GM21447 (cell line): ENCODE results near the gene AP2A2.
"Not testable (repeated sequence)": the region's sequence is repeated elsewhere in the genome, so short reads cannot be mapped to it uniquely, and the experiment has no call there.

Experiments used
- ATAC-seq: cut with Tn5 transposase; IDR thresholded peaks from one replicate; pipeline ENCODE4 v1.9.1; 2021; ENCODE audit not compliant: unreplicated experiment

The AP2A2 gene

DNA sequence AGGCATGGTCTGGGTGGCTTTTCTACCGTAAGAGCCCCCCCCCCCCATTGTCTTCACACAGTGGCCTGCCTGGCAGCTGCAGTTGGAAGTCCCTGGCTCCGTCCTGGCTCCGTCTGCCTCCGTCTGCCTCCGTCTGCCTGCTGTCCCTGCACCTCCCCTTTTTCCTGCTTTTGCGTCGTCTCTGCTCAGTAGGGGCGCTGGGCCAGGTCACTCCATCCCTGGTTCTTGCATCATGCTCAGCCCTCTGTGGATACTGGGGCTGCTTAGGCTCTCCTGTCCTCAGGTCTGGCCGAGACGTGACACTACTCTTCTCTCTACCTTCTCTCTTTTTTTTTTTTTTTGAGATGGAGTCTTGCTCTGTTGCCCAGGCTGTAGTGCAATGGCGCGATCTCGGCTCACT is 27.8 kb downstream of the AP2A2 start:
- no peak for ATAC-seq

DNA sequence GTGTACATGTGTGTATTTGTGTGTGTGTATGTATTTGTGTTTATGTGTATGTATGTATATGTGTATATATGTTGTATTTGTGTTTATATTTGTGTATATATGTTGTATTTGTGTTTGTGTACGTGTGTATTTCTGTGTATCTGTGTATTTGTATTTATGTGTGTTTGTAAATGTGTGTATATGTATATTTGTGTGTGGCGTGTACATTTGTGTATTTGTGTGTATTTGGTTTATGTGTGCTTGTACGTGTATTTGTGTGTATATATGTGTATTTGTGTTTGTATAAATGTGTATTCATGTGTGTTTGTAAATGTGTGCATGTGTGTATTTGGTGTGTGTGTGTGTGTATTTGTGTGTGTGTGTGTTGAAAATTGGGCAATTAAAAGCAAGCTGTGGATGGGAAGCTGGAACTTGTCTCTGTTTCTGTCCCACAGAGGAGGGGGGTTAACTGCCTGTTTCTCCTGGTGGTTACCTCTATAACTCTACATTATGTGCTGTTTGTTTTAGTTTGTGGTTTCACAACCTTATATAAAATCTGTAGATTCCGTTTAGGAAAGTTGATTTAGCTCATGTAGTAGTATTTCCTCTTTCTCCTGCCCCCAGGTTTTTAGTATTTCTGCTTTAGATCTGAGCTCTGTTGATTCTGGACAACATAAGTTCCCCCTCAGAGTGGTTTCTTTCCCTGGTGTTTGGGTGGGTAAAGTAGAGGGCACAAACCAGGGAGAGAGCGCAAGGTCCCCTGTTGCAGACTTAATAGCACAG is 28.9 kb downstream of the AP2A2 start:
- no peak for ATAC-seq

DNA sequence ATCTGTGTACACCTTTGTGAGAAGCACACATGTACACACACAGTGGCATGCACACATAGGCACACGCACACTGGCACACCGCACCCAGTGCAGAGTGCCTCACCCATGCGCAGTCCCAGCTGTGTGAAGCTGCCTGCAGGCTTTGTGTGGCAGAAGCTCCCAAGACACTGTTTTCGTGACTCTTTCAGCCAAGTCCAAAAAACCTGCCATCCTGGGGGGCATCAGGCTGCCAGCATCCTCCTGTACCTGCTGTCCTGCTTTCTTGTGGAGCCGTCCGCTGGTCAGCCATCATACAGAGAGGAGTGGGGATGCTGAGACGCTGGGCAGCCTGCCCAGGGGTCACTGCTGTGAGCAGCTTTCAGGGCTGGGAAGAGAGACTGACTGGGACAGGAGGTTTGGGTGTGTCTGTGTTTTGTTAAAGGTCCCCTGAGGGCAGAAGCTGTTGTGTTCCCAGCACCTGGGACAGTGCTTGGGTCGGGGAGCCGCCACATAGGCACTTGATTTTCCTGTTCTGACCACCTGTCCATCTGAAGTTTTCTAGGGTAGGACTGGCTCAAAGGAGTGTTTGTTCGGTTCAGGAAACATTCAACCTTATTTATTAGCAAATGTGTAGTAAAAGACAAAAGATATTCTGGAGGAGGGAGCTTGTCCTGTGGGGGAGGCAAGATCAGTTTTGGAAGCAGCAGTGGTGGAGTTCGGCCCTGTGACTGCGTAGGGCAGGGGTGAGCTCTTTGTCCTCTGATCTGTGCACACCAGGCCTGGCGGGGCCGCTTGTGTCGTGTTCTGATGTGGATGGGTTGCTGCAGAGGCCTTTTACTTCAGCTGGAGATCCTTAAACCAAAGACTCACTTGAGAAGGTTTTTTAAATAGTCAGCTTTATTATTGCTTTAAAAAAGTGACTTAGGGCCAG is 29.7 kb downstream of the AP2A2 start:
- no peak for ATAC-seq

DNA sequence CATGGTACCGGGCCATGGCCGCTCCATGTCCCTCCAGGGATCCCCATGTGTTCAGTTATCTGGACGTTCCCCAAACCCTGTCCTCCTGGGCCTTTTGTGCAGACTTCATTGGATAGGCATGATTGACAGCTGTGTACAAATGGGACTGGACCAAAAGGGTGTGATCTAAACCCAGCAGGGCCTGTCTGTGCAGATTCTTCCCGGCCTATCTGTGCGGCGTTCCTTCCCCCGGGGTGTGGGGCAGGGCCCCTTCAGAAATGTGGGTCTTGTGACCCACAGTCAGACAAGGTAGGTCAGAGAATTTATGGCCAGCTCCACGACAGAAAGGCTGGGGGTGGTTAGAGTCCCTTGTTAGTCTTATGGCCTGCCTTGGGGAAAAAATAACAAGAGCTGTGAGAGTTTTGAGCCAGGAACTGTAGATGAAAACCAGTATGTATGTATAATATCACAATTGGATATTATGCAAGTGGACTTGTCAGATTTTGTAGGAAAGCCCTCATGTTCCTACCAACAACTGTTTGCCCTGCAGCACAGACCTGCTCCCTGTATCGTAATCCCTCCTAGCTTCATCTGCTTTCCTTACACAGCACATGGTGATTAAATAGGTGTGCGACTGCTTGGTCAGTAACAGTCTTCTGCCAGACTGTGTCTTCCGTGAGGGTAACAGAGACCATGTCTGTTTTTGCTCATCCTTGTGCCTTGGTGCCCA is 31.7 kb downstream of the AP2A2 start:
- ATAC-seq: no peak

DNA sequence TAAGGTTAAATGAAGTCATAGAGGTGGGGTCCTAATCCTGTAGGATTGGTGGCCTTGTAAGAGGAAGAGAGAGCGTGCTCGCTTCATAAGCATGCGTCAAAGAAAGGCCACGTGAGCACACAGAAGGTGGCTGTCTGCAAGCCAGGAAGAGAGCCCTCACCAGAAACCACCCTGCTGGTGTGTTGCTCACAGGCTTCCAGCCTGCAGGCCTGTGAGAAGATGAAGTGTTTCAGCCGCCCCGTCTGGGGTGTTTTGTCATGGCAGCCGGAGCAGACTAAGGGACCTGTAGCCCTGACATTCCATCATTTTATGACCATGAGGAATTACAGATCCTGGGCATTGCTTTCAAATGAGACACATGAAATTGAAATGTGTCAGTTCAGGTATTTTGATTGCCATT is 32.4 kb downstream of the AP2A2 start:
- no peak for ATAC-seq

DNA sequence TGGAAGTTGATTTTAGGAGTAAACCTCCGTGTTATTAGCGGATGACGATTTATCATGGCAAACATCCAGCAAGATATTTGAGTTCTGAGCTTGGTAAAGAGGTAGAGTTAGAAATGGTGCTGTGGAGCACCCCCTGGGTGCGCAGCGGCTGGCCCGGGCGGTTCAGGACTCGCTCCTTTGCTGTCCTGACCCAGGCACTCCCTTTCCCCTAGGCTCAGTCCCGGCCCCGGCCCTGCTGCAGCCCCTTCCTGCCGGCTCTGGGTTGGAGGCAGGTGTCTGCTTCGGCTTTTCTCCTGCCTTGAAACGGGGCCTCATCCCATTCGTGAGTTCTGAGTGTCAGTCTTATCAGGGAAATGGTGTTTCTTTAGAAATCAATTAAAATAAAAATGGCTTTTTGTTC is 33.4 kb downstream of the AP2A2 start:
- no peak for ATAC-seq

DNA sequence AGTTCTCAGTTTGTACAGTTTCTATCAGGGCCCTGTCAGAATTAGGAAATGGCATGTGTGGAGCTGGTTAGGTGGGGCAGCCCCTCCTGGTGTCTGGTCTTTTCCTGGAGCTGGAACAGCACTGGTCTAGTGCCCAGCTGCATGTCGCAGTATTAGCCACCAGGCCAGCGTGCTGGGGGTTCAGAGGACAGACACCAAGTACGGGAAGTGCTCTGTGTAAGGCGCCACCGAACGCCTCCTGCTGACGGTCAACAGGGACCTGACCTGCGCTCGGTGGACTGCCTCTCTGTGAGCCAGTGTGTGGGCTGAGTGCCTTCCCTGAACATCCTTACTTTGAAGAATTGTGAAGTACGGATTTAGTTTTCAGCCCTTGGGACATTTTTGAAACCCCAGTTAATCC is 33.9 kb downstream of the AP2A2 start:
- ATAC-seq: no peak

DNA sequence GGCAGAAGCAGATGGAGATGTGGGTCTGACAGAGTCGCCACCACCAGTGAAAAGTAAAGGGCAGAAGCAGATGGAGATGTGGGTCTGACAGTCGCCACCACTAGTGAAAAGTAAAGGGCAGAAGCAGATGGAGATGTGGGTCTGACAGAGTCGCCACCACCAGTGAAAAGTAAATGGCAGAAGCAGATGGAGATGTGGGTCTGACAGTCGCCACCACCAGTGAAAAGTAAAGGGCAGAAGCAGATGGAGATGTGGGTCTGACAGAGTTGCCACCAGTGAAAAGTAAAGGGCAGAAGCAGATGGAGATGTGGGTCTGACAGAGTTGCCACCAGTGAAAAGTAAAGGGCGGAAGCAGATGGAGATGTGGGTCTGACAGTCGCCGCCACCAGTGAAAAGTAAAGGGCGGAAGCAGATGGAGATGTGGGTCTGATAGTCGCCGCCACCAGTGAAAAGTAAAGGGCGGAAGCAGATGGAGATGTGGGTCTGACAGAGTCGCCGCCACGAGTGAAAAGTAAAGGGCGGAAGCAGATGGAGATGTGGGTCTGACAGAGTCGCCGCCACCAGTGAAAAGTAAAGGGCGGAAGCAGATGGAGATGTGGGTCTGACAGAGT is 35.7 kb downstream of the AP2A2 start:
- ATAC-seq: not testable (repeated sequence)

DNA sequence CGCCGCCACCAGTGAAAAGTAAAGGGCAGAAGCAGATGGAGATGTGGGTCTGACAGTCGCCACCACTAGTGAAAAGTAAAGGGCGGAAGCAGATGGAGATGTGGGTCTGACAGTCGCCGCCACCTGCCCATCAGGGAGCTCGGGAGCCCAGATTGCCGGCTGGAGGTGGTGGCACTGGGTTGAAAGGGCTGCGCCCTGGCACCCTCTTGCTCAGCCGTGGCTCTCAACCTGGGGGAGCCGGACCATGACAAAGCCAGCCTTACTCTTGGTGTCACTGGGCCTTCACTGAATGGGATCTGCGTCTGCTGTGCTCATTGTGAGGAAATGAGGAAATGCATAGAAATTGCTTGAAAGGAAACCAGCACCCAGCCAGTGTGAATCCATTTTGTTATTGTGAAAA is 36.3 kb downstream of the AP2A2 start:
- ATAC-seq: no peak

DNA sequence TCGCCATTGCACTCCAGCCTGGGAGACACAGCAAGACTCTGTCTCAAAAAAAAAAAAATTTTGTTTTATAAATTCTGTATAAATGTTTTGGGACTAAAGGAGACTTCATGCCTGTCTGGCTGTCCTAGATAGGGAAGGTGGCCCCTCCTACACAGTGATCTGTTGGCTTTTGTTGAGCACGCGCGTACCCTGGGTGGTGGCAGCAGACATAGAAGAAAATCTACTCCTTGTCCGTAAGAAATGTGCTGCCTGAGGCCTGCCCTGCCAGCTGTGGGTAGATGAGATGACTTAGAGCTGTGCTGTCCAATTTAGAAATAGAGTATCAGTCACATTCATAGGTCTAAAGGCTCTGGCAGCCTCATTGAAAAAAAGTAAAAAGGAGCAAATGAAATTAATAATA is 37.0 kb downstream of the AP2A2 start:
- no peak for ATAC-seq

DNA sequence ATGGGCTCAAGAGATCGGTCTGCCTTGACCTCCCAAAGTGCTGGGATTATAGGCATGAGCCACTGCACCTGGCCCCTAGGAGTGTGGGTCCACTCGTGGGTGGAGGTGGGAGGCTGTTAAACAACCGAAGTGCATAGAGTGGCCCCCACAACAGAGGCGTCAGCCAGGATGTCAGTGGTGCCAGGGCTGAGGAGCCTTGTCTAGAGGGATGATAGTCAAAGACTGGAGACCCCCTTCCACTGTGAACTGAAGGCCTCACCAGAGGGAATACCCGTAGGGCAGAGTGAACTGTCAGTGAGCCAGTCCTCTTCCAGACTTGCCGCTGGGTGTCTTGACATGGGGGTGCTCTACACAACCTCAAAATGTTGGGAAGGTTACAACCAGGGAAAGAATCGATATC is 38.2 kb downstream of the AP2A2 start:
- ATAC-seq: no peak

DNA sequence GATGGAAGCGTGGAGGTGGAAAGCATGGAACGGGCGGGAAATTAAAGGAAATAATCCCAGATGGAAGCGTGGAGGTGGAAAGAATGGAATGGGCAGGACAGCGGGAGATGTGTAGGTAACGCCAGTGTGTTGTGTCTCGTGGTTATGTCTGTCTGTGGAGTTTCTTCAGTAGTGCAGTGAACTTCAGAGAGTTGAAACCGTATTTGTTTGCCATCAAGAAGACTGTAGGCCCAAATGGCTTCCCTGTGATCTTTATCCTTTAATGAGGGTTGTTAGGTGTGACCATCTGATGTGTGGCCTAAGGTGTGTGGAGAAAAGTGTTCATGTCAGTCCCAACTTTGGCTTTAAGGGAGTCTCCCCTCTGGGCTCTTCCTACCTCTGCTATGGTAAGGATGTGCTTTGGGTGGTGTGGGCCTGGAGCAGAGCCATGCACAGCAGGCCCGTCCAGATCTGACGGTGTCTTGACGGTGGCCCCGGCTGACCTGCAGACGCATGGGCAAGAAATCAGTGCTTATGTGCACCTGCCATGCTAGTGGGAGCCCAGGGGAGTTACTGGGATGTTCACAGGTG is 39.6 kb downstream of the AP2A2 start:
- no peak for ATAC-seq

DNA sequence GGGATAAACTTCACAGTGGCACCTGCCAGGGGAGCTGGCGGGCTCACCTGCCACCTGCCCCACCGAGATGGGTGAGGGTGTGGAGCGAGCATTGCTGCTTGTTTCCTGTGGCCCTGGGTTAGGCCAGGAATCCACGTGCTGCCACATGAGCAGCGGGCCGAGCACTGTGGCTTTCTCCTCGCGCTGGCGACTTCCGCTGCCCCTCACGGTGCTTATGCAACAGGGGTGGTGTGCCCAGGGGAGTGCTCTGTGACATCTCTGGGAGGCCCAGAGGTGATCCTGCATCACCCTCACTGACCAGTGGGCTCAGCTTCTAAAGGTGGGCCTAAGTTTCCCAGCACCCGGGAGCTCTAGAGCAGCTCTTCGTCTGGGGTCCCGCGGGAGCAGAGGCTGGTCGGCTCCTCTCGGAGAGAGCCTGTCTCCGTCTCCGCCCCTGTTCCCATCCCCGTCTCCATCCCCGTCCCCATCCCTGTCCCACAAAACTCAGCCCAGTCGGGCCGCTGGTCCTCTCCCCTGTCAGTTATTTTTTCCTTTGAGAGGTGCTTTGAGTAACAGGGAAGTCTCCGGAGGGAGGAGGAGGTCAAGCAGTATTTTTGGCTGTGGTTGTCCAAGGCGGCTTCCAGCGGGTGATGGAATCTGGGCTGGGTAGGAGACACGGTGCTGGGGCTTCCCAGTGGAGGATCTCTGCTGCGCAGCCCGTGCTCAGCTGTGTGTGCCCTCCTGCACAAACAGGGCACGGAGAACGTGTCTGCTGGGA is 42.5 kb downstream of the AP2A2 start:
- no peak for ATAC-seq

DNA sequence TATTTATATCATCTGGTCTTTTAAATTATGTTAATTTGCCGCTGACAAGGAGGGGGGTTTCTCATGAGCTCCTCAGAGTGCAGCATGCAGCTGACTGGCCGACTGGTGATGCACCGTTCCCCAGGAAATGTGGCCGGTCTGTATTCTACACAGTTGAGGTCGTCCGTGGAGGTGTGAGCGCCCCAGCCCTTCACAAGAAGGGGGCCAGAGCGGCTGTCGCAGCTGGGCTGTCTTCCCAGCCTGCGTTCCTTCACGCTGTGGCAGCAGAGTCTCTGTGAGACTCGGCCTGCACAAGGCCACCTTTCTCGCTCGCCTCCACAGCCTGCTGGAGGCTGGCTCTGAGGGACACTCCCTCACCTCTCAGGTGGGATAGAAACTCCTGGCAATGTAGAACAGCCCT is 43.2 kb downstream of the AP2A2 start:
- no peak for ATAC-seq

DNA sequence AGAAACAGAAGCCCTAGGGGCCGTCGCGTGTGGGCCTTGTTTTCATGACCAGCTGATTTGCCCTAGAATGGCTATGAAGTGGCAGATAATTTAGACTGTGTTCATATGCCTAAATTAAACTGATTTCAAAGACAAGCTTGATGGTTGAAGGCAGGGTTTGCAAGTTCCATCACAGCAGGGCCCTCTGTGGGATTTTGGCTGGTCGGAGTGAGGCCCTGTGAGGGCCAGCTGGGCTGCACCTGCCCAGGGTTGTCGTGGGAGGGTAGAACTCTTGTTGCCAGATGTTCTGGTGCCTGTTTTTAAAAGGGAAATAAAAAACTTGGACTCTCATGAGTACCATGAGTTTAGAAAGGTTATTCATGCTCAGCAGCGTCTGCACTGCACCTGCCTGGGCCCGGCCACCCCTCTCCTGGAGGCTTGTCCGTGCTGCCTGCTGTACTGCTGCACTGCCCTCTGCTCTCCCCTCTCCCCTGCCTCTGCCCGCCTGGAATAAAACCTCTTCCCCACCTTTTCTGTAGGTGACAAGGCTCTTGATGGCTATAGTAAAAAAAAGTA is 44.1 kb downstream of the AP2A2 start:
- ATAC-seq: no peak

DNA sequence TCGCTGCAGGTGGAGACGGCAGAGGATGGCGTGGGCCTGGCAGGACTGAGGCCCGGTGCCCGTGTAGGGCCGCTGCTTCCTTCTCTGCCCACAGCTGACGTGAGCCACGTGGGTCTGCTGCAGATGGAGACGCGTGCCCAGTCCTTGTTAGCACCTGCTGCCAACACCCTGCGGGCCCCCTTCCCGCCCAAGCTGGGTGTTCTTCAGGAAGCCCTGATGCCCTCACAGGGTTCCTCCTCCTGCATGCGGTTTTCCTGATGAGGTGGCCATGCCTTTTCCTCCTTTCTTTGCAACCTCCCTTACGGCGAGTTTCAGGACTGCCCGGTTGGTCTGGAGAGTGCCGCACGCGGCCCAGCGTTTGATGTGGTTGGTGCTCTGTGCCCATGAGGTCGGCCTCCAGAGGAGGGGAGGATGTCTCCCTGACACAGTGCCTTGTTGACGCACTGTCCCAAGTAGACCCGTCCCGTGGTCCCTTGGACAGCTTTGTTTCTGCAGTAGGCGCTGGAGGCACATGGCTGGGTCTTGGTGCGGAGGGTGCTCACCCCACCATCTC is 44.7 kb downstream of the AP2A2 start:
- no peak for ATAC-seq

DNA sequence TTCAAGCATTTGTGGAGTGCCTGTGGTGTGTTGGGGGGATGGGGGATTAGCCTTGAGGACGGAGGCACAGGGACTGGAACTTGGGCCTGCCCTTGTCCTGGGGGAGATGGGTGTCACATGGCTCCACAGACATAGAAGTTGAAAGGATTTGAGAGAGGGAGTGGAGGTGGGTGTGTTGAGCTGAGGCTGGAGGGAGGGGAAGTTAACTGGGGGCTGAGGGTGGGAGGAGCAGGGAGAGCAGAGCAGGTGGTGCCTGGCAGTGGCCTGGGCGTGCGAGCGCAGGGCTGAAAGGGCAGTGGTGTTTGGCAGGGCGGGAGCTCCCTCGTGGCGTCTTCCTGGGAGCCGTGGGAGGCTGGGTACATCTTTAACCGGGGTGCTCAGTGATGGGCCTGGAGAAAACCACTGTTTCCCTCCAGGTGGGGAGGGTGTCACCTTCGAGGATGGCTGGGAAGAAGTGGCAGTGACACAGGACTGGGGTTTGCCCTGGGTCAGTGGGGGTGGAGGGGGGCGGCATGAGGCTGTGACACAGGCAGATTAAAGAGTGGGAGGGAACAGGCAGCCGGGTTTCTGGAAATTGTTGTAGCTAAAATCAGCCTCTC is 45.5 kb downstream of the AP2A2 start:
- no peak for ATAC-seq

DNA sequence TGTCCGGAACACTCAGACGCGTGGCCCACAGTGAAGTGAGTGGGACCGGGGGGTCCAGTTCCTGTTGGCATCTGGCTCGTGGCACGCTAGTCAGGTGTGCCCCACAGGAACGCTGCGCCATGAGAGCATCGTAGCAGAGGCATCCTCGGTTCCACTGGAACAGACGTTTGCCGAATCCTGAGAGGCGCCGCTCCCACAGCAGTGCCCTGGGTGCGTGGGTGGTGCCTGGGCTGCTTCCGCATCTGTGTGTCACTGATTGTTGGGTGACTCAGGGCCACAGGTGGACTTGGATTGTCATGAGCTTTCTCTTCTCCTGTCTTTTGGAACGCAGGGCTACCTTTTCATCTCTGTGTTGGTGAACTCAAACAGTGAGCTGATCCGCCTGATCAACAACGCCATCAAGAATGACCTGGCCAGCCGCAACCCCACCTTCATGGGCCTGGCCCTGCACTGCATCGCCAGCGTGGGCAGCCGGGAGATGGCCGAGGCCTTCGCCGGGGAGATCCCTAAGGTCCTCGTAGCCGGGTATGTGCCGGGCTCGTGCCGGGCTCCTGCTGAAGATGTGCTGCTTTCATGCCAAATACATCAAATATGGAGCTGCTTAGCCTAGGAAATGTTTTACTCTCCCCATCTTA is 46.2 kb downstream of the AP2A2 start:
- ATAC-seq: no peak
